Measurements from ENCODE around the gene HOATZ. TPM values are rescaled to one million over a fixed set of nuclear protein-coding genes. Genes with fewer than 3 reads are reported as not detected.

The HOATZ gene
- polyA plus RNA-seq, 1 experiment: not detected

- Histone ChIP-seq H3K27me3 (ENCODE audit: control insufficient read depth, insufficient read depth, low read length) (no peaks in the 10 kb centered on the region), H3K36me3 (ENCODE audit: control insufficient read depth, insufficient read depth, low read length) (no peaks in the 10 kb centered on the region), H3K4me3 (ENCODE audit: low read depth, low read length) (no peak overlapping the region)
- POLR2A ChIA-PET: interaction anchor here (0.8 kb wide), 1 partner anchor 53 kb away, joined by 10 read pairs; no protein-coding TSS in a partner anchor
- CTCF ChIA-PET: interaction anchor here (0.6 to 1.2 kb wide), 3 partner anchors 16 to 249 kb away, joined by 3 to 6 read pairs (median 3); no protein-coding TSS in a partner anchor
- TF ChIP-seq CTCF (IDR thresholded peaks at IDR 0.05; ENCODE audit: insufficient read depth, low read depth, low read length): no peak
- no peak for DNase-seq (ENCODE audit: low read depth)
These were observed 15.5 kb downstream of the HOATZ start for GRCh38 chr11:111530091-111530490.

GRCh38 chr11:111531136-111531535 is 16.6 kb downstream of the HOATZ start:
- H3K36me3 ChIP-seq (ENCODE audit: control insufficient read depth, insufficient read depth, low read length): no peaks in the 10 kb centered on the region
- CTCF ChIA-PET: interaction anchor here (1.5 kb wide), 1 partner anchor 75 kb away, joined by 5 read pairs; no protein-coding TSS in a partner anchor
- no peaks in the 10 kb centered on the region for H3K27me3 ChIP-seq (ENCODE audit: control insufficient read depth, insufficient read depth, low read length)
- no peak for TF ChIP-seq CTCF (IDR thresholded peaks at IDR 0.05; ENCODE audit: insufficient read depth, low read depth, low read length)
- POLR2A ChIA-PET: interaction anchor here (0.6 kb wide), 1 partner anchor 58 kb away, joined by 6 read pairs; no protein-coding TSS in a partner anchor
- H3K4me3 ChIP-seq (ENCODE audit: low read depth, low read length): no peak overlapping the region
- no peak for DNase-seq (ENCODE audit: low read depth)

GRCh38 chr11:111531687-111532364 is 17.2 kb downstream of the HOATZ start:
- ChIA-PET CTCF (interaction anchor here (1.2 to 1.5 kb wide), 2 partner anchors 32 to 75 kb away, joined by 5 read pairs; no protein-coding TSS in a partner anchor), POLR2A (interaction anchor here (0.6 to 0.7 kb wide), 2 partner anchors 59 to 86 kb away, joined by 3 to 6 read pairs; no protein-coding TSS in a partner anchor)

GRCh38 chr11:111532365-111532709 is 17.8 kb downstream of the HOATZ start:
- POLR2A ChIA-PET: no interaction called here
- no peak for DNase-seq (ENCODE audit: low read depth)
- CTCF ChIA-PET: interaction anchor here (1.2 to 2.8 kb wide), 2 partner anchors 32 to 86 kb away, joined by 5 to 9 read pairs; no protein-coding TSS in a partner anchor
- TF ChIP-seq CTCF (IDR thresholded peaks at IDR 0.05; ENCODE audit: insufficient read depth, low read depth, low read length): no peak
- Histone ChIP-seq H3K36me3 (ENCODE audit: control insufficient read depth, insufficient read depth, low read length) (no peaks in the 10 kb centered on the region), H3K27me3 (ENCODE audit: control insufficient read depth, insufficient read depth, low read length) (no peaks in the 10 kb centered on the region), H3K4me3 (ENCODE audit: low read depth, low read length) (no peak overlapping the region)

More at GRCh38 chr11:111531687-111532364, 17.2 kb downstream of the HOATZ start:
- DNase-seq (ENCODE audit: low read depth): no peak
- Histone ChIP-seq H3K4me3 (ENCODE audit: low read depth, low read length) (no peak overlapping the region), H3K36me3 (ENCODE audit: control insufficient read depth, insufficient read depth, low read length) (no peaks in the 10 kb centered on the region), H3K27me3 (ENCODE audit: control insufficient read depth, insufficient read depth, low read length) (no peaks in the 10 kb centered on the region)
- TF ChIP-seq CTCF (IDR thresholded peaks at IDR 0.05; ENCODE audit: insufficient read depth, low read depth, low read length): no peak

- CTCF ChIA-PET: interaction anchor here (0.8 to 2.8 kb wide), 2 partner anchors 18 to 89 kb away, joined by 3 to 9 read pairs; no protein-coding TSS in a partner anchor
- Histone ChIP-seq H3K27me3 (ENCODE audit: control insufficient read depth, insufficient read depth, low read length) (no peaks in the 10 kb centered on the region), H3K4me3 (ENCODE audit: low read depth, low read length) (no peak overlapping the region), H3K36me3 (ENCODE audit: control insufficient read depth, insufficient read depth, low read length) (no peaks in the 10 kb centered on the region)
- TF ChIP-seq CTCF (IDR thresholded peaks at IDR 0.05; ENCODE audit: insufficient read depth, low read depth, low read length): no peak
- POLR2A ChIA-PET: no interaction called here
- no peak for DNase-seq (ENCODE audit: low read depth)
These were observed 20.7 kb downstream of the HOATZ start for GRCh38 chr11:111535281-111535680.

Measured in BJ (cell line).